ENCODE data around the gene TGFB1. TPM values are rescaled to one million over a fixed set of nuclear protein-coding genes. Genes with fewer than 3 reads are reported as not detected.

The TGFB1 gene
- total and polyA plus RNA-seq, 9 of the 15 experiments (the other 6 are each of a cell fraction or from before 2014, with no cell fraction given): 0.24 to 159 (median 17.2) TPM

DNA sequence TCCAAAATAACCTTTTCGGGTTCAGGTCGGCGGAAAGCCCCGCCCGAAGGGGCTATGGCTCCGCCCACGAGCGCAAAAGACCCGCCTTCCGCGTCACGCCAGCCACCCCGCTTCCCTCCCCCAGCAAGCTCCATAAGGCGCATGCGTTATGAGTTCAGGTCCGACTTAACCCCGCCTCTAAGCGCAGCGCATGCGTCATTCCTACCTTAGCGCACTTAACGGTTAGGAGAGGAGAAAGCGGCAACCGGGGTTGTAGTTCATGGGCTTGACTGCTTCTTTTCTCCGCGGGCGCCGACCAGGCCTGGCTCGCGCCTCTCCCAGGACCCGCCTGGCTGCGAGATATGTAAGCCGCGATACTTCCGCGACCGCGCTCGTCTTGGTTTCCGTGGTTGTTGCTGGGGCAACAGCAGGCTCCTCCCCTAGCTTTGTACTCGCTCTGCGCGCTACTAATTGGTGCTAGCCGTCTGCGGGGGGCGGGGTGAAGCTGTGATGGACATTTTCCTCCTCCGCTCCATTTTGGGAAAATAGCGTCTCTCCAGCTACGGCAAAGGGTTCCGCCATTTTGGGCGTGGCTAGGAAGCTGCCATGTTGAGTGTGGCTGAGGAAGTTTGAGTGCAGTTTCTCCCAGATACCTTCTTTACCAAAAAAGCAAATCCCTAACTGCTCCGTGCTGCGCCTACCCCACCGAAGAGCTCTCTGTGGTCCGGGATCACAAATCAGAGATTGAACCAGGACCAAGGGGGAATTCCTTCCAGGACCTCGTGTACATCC lies 10.2 kb upstream of the TGFB1 start, which contains the start of gene B9D2 (continued):
- TF ChIP-seq IRF2 (CRISPR knock-in tag; IDR thresholded peaks at IDR 0.05) (no peak), ATF7 (IDR thresholded peaks at IDR 0.05) (peak; percentile 80), POLR2A (conservative IDR thresholded peaks at IDR 0.05) (peak; percentile 93), HNRNPLL (IDR thresholded peaks at IDR 0.05; ENCODE audit: low read depth, low read length, poor library complexity, severe bottlenecking) (peak; percentile 86), RBFOX2 (IDR thresholded peaks at IDR 0.05; ENCODE audit: low read depth, low read length) (peak; percentile 87), RFX5 (IDR thresholded peaks at IDR 0.05; ENCODE audit: low read depth, low read length) (no peak), POLR2G (IDR thresholded peaks at IDR 0.05; ENCODE audit: low read depth, low read length) (peak; percentile 86), CBX1 (IDR thresholded peaks at IDR 0.05; ENCODE audit: low read depth) (no peak), XRCC5 (IDR thresholded peaks at IDR 0.05; ENCODE audit: low read depth, low read length) (no peak; the same call in 1 of the 2 replicates)
- TF ChIP-seq, protein P1, sequence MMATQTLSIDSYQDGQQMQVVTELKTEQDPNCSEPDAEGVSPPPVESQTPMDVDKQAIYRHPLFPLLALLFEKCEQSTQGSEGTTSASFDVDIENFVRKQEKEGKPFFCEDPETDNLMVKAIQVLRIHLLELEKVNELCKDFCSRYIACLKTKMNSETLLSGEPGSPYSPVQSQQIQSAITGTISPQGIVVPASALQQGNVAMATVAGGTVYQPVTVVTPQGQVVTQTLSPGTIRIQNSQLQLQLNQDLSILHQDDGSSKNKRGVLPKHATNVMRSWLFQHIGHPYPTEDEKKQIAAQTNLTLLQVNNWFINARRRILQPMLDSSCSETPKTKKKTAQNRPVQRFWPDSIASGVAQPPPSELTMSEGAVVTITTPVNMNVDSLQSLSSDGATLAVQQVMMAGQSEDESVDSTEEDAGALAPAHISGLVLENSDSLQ (IDR thresholded peaks at IDR 0.05): peak; percentile 98
- TF ChIP-seq, protein P2, sequence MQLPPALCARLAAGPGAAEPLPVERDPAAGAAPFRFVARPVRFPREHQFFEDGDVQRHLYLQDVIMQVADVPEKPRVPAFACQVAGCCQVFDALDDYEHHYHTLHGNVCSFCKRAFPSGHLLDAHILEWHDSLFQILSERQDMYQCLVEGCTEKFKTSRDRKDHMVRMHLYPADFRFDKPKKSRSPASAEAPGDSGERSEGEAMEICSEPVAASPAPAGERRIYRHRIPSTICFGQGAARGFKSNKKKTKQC (CRISPR knock-in tag; IDR thresholded peaks at IDR 0.05): peak; percentile 72; the same call in 1 of the 2 replicates
- TF ChIP-seq, protein P3, sequence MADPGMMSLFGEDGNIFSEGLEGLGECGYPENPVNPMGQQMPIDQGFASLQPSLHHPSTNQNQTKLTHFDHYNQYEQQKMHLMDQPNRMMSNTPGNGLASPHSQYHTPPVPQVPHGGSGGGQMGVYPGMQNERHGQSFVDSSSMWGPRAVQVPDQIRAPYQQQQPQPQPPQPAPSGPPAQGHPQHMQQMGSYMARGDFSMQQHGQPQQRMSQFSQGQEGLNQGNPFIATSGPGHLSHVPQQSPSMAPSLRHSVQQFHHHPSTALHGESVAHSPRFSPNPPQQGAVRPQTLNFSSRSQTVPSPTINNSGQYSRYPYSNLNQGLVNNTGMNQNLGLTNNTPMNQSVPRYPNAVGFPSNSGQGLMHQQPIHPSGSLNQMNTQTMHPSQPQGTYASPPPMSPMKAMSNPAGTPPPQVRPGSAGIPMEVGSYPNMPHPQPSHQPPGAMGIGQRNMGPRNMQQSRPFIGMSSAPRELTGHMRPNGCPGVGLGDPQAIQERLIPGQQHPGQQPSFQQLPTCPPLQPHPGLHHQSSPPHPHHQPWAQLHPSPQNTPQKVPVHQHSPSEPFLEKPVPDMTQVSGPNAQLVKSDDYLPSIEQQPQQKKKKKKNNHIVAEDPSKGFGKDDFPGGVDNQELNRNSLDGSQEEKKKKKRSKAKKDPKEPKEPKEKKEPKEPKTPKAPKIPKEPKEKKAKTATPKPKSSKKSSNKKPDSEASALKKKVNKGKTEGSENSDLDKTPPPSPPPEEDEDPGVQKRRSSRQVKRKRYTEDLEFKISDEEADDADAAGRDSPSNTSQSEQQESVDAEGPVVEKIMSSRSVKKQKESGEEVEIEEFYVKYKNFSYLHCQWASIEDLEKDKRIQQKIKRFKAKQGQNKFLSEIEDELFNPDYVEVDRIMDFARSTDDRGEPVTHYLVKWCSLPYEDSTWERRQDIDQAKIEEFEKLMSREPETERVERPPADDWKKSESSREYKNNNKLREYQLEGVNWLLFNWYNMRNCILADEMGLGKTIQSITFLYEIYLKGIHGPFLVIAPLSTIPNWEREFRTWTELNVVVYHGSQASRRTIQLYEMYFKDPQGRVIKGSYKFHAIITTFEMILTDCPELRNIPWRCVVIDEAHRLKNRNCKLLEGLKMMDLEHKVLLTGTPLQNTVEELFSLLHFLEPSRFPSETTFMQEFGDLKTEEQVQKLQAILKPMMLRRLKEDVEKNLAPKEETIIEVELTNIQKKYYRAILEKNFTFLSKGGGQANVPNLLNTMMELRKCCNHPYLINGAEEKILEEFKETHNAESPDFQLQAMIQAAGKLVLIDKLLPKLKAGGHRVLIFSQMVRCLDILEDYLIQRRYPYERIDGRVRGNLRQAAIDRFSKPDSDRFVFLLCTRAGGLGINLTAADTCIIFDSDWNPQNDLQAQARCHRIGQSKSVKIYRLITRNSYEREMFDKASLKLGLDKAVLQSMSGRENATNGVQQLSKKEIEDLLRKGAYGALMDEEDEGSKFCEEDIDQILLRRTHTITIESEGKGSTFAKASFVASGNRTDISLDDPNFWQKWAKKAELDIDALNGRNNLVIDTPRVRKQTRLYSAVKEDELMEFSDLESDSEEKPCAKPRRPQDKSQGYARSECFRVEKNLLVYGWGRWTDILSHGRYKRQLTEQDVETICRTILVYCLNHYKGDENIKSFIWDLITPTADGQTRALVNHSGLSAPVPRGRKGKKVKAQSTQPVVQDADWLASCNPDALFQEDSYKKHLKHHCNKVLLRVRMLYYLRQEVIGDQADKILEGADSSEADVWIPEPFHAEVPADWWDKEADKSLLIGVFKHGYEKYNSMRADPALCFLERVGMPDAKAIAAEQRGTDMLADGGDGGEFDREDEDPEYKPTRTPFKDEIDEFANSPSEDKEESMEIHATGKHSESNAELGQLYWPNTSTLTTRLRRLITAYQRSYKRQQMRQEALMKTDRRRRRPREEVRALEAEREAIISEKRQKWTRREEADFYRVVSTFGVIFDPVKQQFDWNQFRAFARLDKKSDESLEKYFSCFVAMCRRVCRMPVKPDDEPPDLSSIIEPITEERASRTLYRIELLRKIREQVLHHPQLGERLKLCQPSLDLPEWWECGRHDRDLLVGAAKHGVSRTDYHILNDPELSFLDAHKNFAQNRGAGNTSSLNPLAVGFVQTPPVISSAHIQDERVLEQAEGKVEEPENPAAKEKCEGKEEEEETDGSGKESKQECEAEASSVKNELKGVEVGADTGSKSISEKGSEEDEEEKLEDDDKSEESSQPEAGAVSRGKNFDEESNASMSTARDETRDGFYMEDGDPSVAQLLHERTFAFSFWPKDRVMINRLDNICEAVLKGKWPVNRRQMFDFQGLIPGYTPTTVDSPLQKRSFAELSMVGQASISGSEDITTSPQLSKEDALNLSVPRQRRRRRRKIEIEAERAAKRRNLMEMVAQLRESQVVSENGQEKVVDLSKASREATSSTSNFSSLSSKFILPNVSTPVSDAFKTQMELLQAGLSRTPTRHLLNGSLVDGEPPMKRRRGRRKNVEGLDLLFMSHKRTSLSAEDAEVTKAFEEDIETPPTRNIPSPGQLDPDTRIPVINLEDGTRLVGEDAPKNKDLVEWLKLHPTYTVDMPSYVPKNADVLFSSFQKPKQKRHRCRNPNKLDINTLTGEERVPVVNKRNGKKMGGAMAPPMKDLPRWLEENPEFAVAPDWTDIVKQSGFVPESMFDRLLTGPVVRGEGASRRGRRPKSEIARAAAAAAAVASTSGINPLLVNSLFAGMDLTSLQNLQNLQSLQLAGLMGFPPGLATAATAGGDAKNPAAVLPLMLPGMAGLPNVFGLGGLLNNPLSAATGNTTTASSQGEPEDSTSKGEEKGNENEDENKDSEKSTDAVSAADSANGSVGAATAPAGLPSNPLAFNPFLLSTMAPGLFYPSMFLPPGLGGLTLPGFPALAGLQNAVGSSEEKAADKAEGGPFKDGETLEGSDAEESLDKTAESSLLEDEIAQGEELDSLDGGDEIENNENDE (IDR thresholded peaks at IDR 0.05; ENCODE audit: low read depth, low read length): no peak
- TF ChIP-seq, protein P4, sequence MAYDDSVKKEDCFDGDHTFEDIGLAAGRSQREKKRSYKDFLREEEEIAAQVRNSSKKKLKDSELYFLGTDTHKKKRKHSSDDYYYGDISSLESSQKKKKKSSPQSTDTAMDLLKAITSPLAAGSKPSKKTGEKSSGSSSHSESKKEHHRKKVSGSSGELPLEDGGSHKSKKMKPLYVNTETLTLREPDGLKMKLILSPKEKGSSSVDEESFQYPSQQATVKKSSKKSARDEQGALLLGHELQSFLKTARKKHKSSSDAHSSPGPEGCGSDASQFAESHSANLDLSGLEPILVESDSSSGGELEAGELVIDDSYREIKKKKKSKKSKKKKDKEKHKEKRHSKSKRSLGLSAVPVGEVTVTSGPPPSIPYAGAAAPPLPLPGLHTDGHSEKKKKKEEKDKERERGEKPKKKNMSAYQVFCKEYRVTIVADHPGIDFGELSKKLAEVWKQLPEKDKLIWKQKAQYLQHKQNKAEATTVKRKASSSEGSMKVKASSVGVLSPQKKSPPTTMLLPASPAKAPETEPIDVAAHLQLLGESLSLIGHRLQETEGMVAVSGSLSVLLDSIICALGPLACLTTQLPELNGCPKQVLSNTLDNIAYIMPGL (CRISPR knock-in tag; IDR thresholded peaks at IDR 0.05): peak; percentile 62; the same call in 1 of the 2 replicates
